ENCODE measurements around the gene MIGA1. TPM values are rescaled to one million over a fixed set of nuclear protein-coding genes. Genes with fewer than 3 reads are reported as not detected.

Gene MIGA1
- total and polyA plus RNA-seq, 2 of the 13 experiments (the other 11 are each of a cell fraction or from before 2014, with no cell fraction given): 3.8 to 6.6 TPM

- Histone ChIP-seq H3K27me3 (ENCODE audit: control insufficient read depth in 1 of 2, insufficient read depth in 2 of 2, low read length in 2 of 2) (no peaks in the 10 kb centered on the region), H2AFZ (ENCODE audit: low read length) (no peak overlapping the region), H3K4me1 (ENCODE audit: insufficient read depth, low read length) (no peaks in the 10 kb centered on the region), H3K9ac (ENCODE audit: insufficient read depth, low read depth, low read length) (no peak overlapping the region), H3K9me3 (ENCODE audit: low read length) (no peaks in the 10 kb centered on the region), H3K4me3 (replicated peaks in 1 of 3; ENCODE audit: insufficient read depth in 1 of 3, low read depth in 2 of 3, low read length in 3 of 3) (no peak overlapping the region), H4K20me1 (ENCODE audit: insufficient read depth, low read length) (no peaks in the 10 kb centered on the region), H3K79me2 (ENCODE audit: insufficient read depth, low read length) (no peaks in the 10 kb centered on the region), H3K36me3 (replicated peaks in 1 of 2; ENCODE audit: control insufficient read depth in 1 of 2, insufficient read depth in 2 of 2, low read length in 2 of 2) (0 out of 5 replicates have a peak, but pooled peaks cover 0 to 7% of the 10 kb centered on the region in 2 experiments), H3K4me2 (ENCODE audit: low read depth, low read length) (no peak overlapping the region), H3K27ac (ENCODE audit: extremely low read length, insufficient read depth, low read length) (no peak overlapping the region)
- intact Hi-C loops (cut with micrococcal nuclease; ENCODE audit: unreplicated experiment) (no loop called here), in situ Hi-C loops (cut with HindIII; ENCODE audit: extremely low pct_ligation_motif_present, low pct_unique_long_range_greater_than_20kb) (no loop called here)
- TF ChIP-seq ZNF3 (CRISPR knock-in tag; IDR thresholded peaks at IDR 0.05) (no peak), ZNF770 (CRISPR knock-in tag; IDR thresholded peaks at IDR 0.05) (0 out of 2 replicates have a peak, but pooled peaks have one; percentile 17), DMTF1 (CRISPR knock-in tag; IDR thresholded peaks at IDR 0.05) (no peak)
- BruUV-seq (replicated peaks): no TSS peak
- 95% methylated on average over 4 of the region's 4 CpGs for WGBS (ENCODE audit: low lambda C conversion rate)
- FAIRE-seq (no peak), ATAC-seq (no peak), DNase-seq (ENCODE audit: low spot score) (no peak)
- ChIA-PET POLR2A (no interaction called here), CTCF (ENCODE audit: low intra/inter-chr PET ratio, low total read pairs) (no interaction called here)
These were observed 78.1 kb downstream of the MIGA1 start for GRCh38 chr1:77857552-77857951.

DNA sequence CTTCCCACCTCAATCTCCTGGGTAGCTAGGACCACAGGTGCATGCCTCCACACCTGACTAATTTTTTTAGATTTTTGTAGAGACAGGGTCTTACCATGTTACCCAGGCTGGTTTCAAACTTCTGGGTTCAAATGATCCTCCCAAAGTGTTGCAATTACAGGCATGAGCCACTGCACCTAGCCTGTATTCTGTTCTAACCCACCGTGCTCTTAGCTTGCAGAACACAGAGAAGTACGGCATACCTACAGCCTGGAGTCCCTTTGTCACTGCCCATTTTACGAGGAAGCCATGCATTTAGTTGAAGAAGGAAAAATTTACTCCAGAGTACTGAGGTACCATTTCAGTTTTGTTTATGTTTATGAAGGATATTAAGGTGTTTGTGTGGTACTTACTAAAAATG is 79.3 kb downstream of the MIGA1 start:
- Histone ChIP-seq H2AFZ (ENCODE audit: low read length) (no peak overlapping the region), H3K79me2 (ENCODE audit: insufficient read depth, low read length) (no peaks in the 10 kb centered on the region), H3K27ac (ENCODE audit: extremely low read length, insufficient read depth, low read length) (no peak overlapping the region), H3K9ac (ENCODE audit: insufficient read depth, low read depth, low read length) (no peak overlapping the region), H3K4me1 (ENCODE audit: insufficient read depth, low read length) (no peaks in the 10 kb centered on the region), H4K20me1 (ENCODE audit: insufficient read depth, low read length) (no peaks in the 10 kb centered on the region), H3K27me3 (ENCODE audit: control insufficient read depth in 1 of 2, insufficient read depth in 2 of 2, low read length in 2 of 2) (no peaks in the 10 kb centered on the region), H3K9me3 (ENCODE audit: low read length) (no peaks in the 10 kb centered on the region), H3K4me2 (ENCODE audit: low read depth, low read length) (no peak overlapping the region), H3K4me3 (replicated peaks in 1 of 3; ENCODE audit: insufficient read depth in 1 of 3, low read depth in 2 of 3, low read length in 3 of 3) (no peak overlapping the region), H3K36me3 (replicated peaks in 1 of 2; ENCODE audit: control insufficient read depth in 1 of 2, insufficient read depth in 2 of 2, low read length in 2 of 2) (0 out of 5 replicates have a peak, but pooled peaks cover 0 to 7% of the 10 kb centered on the region in 2 experiments)
- ATAC-seq (no peak), DNase-seq (ENCODE audit: low spot score) (no peak), FAIRE-seq (peak; percentile 23)
- TF ChIP-seq TCF7L2 (IDR thresholded peaks at IDR 0.05; ENCODE audit: low read depth, low read length) (no peak), THYN1 (CRISPR knock-in tag; IDR thresholded peaks at IDR 0.05; ENCODE audit: borderline replicate concordance, low read depth) (no peak)
- TF ChIP-seq, protein P1, sequence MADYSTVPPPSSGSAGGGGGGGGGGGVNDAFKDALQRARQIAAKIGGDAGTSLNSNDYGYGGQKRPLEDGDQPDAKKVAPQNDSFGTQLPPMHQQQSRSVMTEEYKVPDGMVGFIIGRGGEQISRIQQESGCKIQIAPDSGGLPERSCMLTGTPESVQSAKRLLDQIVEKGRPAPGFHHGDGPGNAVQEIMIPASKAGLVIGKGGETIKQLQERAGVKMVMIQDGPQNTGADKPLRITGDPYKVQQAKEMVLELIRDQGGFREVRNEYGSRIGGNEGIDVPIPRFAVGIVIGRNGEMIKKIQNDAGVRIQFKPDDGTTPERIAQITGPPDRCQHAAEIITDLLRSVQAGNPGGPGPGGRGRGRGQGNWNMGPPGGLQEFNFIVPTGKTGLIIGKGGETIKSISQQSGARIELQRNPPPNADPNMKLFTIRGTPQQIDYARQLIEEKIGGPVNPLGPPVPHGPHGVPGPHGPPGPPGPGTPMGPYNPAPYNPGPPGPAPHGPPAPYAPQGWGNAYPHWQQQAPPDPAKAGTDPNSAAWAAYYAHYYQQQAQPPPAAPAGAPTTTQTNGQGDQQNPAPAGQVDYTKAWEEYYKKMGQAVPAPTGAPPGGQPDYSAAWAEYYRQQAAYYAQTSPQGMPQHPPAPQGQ (CRISPR knock-in tag; IDR thresholded peaks at IDR 0.05; ENCODE audit: borderline replicate concordance): no peak
- in situ Hi-C loops (cut with HindIII; ENCODE audit: extremely low pct_ligation_motif_present, low pct_unique_long_range_greater_than_20kb) (no loop called here), intact Hi-C loops (cut with micrococcal nuclease; ENCODE audit: unreplicated experiment) (no loop called here)
- WGBS (ENCODE audit: low lambda C conversion rate): 96% methylated on average over 3 of the region's 3 CpGs
- POLR2A ChIA-PET: no interaction called here
- no TSS peak for BruUV-seq (replicated peaks)
- CTCF ChIA-PET (ENCODE audit: low intra/inter-chr PET ratio, low total read pairs): no interaction called here

All from HepG2 (cell line).